ENCODE results near the gene IHH. TPM values are rescaled to one million over a fixed set of nuclear protein-coding genes. Genes with fewer than 3 reads are reported as not detected.

The IHH gene
- total and polyA plus RNA-seq, 9 of the 15 experiments (the other 6 are each of a cell fraction or from before 2014, with no cell fraction given): 0.07 TPM; not detected in 8

- no peak for TF ChIP-seq CEBPZ (IDR thresholded peaks at IDR 0.05; ENCODE audit: borderline replicate concordance, low read depth, low read length)
- peak; percentile 68 to 75 (median 70); a peak in 5 of 6 replicates for TF ChIP-seq CTCF (IDR thresholded peaks at IDR 0.05 in 2 of 3, conservative IDR thresholded peaks at IDR 0.05 in 1 of 3; ENCODE audit: insufficient read depth in 2 of 3, low read depth in 1 of 3, low read length in 3 of 3)
- no peak for TF ChIP-seq NR2F6 (CRISPR knock-in tag; IDR thresholded peaks at IDR 0.05)
- no peak for TF ChIP-seq ZNF551 (CRISPR knock-in tag; IDR thresholded peaks at IDR 0.05)
- no peak for TF ChIP-seq ETS2 (tag; IDR thresholded peaks at IDR 0.05; ENCODE audit: borderline replicate concordance, poor library complexity, severe bottlenecking)
- TF ChIP-seq GTF2E2 (tag; IDR thresholded peaks at IDR 0.05): no peak
- TF ChIP-seq CBX2 (IDR thresholded peaks at IDR 0.05; ENCODE audit: insufficient read depth, low read length, poor library complexity, severe bottlenecking): no peak
- TF ChIP-seq JUN (IDR thresholded peaks at IDR 0.05; ENCODE audit: borderline replicate concordance, low read depth, low read length): no peak
- no peak for TF ChIP-seq JUN (CRISPR knock-in tag; IDR thresholded peaks at IDR 0.05; ENCODE audit: borderline replicate concordance)
- TF ChIP-seq CREB3L1 (IDR thresholded peaks at IDR 0.05; ENCODE audit: borderline replicate concordance, low read depth): no peak
- no peak for TF ChIP-seq ZNF696 (CRISPR knock-in tag; conservative IDR thresholded peaks at IDR 0.05)
- no peak for TF ChIP-seq RBFOX2 (IDR thresholded peaks at IDR 0.05; ENCODE audit: low read depth, low read length)
- TF ChIP-seq IRF2 (CRISPR knock-in tag; IDR thresholded peaks at IDR 0.05): no peak
- TF ChIP-seq GATA2 (CRISPR knock-in tag; IDR thresholded peaks at IDR 0.05): no peak
- no peak for TF ChIP-seq ZNF57 (CRISPR knock-in tag; IDR thresholded peaks at IDR 0.05)
- no peak for TF ChIP-seq NFIC (IDR thresholded peaks at IDR 0.05)
- TF ChIP-seq ZNF639 (CRISPR knock-in tag; conservative IDR thresholded peaks at IDR 0.05 in 1 of 2, IDR thresholded peaks at IDR 0.05 in 1 of 2): no peak
- no peak for TF ChIP-seq PHF21A (IDR thresholded peaks at IDR 0.05; ENCODE audit: borderline replicate concordance, low read depth)
Observed at GRCh38 chr2:219073413-219074129, 12.8 kb upstream of the IHH start (continued).
